Right lobe of liver (tissue), 4 donors: Measurements from ENCODE around the gene APOBEC3G.

ENCODE experiments used
- POLR2A ChIP-seq: fragments of 450-650 bp; IDR thresholded peaks from one replicate; pipeline ENCODE4 v1.6.1; 2017; ENCODE audit warnings: antibody characterized with exemption, mild to moderate bottlenecking
- TF ChIP-seq, protein P1 (sequence below), 4 donors: fragments of 200-600 bp in 3 of 4; fragments of 450-650 bp in 1 of 4; IDR thresholded peaks; one replicate each; pipeline versions ENCODE4 v1.5.1 to v1.8.0; 2016 to 2022; ENCODE audit warnings: antibody characterized with exemption in 4 of 4, mild to moderate bottlenecking in 2 of 4
- donor health status: DM: no; HTN: no; CAD: no.
- donor health status: DM: no; HTN: no; CAD: no.
- donor health status: DM: no; HTN: yes; CAD: no.

DNA sequence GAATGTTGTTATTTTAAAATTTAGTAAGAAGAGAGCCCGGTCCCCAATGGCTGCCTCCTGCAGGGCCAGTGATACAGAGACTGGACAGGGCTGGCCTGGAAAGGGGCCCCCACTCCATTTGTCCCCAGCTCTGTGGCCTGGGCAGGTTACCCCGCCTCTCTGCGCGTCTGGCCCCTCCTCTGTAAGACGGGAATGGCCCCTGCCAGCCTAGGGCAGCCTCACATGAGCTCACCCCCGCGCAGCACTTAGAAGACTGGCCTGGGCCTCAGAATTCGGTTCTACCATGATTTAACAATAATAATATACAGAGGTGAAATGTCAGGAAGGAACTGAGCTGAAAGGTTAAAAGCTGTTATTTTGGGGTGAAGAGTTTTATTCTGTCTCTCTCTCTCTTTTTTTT lies 1.3 kb downstream of the APOBEC3G start:
- TF ChIP-seq POLR2A, result no peak
- TF ChIP-seq, protein P1, sequence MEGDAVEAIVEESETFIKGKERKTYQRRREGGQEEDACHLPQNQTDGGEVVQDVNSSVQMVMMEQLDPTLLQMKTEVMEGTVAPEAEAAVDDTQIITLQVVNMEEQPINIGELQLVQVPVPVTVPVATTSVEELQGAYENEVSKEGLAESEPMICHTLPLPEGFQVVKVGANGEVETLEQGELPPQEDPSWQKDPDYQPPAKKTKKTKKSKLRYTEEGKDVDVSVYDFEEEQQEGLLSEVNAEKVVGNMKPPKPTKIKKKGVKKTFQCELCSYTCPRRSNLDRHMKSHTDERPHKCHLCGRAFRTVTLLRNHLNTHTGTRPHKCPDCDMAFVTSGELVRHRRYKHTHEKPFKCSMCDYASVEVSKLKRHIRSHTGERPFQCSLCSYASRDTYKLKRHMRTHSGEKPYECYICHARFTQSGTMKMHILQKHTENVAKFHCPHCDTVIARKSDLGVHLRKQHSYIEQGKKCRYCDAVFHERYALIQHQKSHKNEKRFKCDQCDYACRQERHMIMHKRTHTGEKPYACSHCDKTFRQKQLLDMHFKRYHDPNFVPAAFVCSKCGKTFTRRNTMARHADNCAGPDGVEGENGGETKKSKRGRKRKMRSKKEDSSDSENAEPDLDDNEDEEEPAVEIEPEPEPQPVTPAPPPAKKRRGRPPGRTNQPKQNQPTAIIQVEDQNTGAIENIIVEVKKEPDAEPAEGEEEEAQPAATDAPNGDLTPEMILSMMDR (IDR thresholded peaks at IDR 0.05), result no peak
